WTC11 (cell line): ENCODE data around the gene TWIST2. TPM values are rescaled to one million over a fixed set of nuclear protein-coding genes. Genes with fewer than 3 reads are reported as not detected.

Experiments
- ATAC-seq: fragments of 200-7000 bp; cut with Tn5 transposase; 2 replicates; pipeline ENCODE4 v1.10.0; 2021; ENCODE audit warnings: mild to moderate bottlenecking, moderate library complexity
- CTCF ChIA-PET: fragments of 300-600 bp; sonication (Branson Sonifier 250); formaldehyde crosslinking; loops from one replicate; lab custom pipeline; 2021; ENCODE audit warnings: antibody characterized with exemption; lab: Charles Lee
- POLR2A ChIA-PET: fragments of 350-600 bp; sonication (Branson Sonifier 250); formaldehyde crosslinking; loops from one replicate; lab custom pipeline; 2021; ENCODE audit warnings: antibody characterized with exemption; lab: Charles Lee
- DNase-seq: peaks from one replicate; pipeline ENCODE4 v3.0.0; 2021; ENCODE audit warnings: low spot score
- H3K27ac Mint-ChIP-seq: 2 replicates; pipeline ENCODE4 v1.8.0; 2021; ENCODE audit warnings: mixed read lengths
- H3K27me3 Mint-ChIP-seq: 2 replicates; pipeline ENCODE4 v1.8.0; 2021; ENCODE audit warnings: low read depth, mild to moderate bottlenecking, moderate library complexity, mixed read lengths
- H3K36me3 Mint-ChIP-seq: 2 replicates; pipeline ENCODE4 v1.8.0; 2021; ENCODE audit warnings: mixed read lengths
- H3K4me1 Mint-ChIP-seq: 2 replicates; pipeline ENCODE4 v1.8.0; 2022; ENCODE audit warnings: mixed read lengths
- H3K4me3 Mint-ChIP-seq: 2 replicates; pipeline ENCODE4 v1.8.0; 2021; ENCODE audit warnings: mild to moderate bottlenecking, moderate library complexity, mixed read lengths
- H3K9me3 Mint-ChIP-seq: 2 replicates; pipeline ENCODE4 v1.8.0; 2021; ENCODE audit warnings: mixed read lengths
- CREB1 ChIP-seq: sonication (generic); formaldehyde crosslinking; IDR thresholded peaks from 2 replicates; pipeline ENCODE4 v1.8.0; 2023; ENCODE audit warnings: mild to moderate bottlenecking, missing genetic modification reagents
- ETV6 ChIP-seq: sonication (generic); formaldehyde crosslinking; IDR thresholded peaks from 2 replicates; pipeline ENCODE4 v1.8.1; 2022; ENCODE audit warnings: mild to moderate bottlenecking, missing genetic modification reagents
- FOXP4 ChIP-seq: sonication (generic); formaldehyde crosslinking; IDR thresholded peaks from 2 replicates; pipeline ENCODE4 v1.8.0; 2022; ENCODE audit warnings: mild to moderate bottlenecking, missing genetic modification reagents
- GABPB1 ChIP-seq: sonication (generic); formaldehyde crosslinking; IDR thresholded peaks from 2 replicates; pipeline ENCODE4 v1.8.1; 2023; ENCODE audit warnings: mild to moderate bottlenecking, missing genetic modification reagents
- HMGA2 ChIP-seq: fragments of 250-450 bp; sonication (Bioruptor Pico); IDR thresholded peaks from 2 replicates; pipeline ENCODE4 v1.4.0; 2021; ENCODE audit warnings: mild to moderate bottlenecking, moderate library complexity
- NR2C2 ChIP-seq: sonication (generic); formaldehyde crosslinking; IDR thresholded peaks from 2 replicates; pipeline ENCODE4 v1.8.0; 2022; ENCODE audit warnings: mild to moderate bottlenecking, missing genetic modification reagents
- PRRX2 ChIP-seq: fragments of 250-450 bp; sonication (Bioruptor Pico); IDR thresholded peaks from 2 replicates; pipeline ENCODE4 v1.8.0; 2021; ENCODE audit warnings: mild to moderate bottlenecking
- SMAD3 ChIP-seq: sonication (generic); formaldehyde crosslinking; IDR thresholded peaks from 2 replicates; pipeline ENCODE4 v1.8.0; 2022; ENCODE audit warnings: missing genetic modification reagents, mild to moderate bottlenecking, borderline replicate concordance
- STAT6 ChIP-seq: sonication (generic); formaldehyde crosslinking; conservative IDR thresholded peaks from 2 replicates; pipeline ENCODE4 v1.8.1; 2023; ENCODE audit warnings: mild to moderate bottlenecking, low read depth, missing genetic modification reagents, moderate library complexity
- TCF7 ChIP-seq: sonication (generic); formaldehyde crosslinking; IDR thresholded peaks from 2 replicates; pipeline ENCODE4 v1.8.0; 2022; ENCODE audit warnings: mild to moderate bottlenecking, low read depth, missing genetic modification reagents, moderate library complexity
- ZSCAN18 ChIP-seq: fragments of 250-450 bp; sonication (Bioruptor Pico); IDR thresholded peaks from 2 replicates; pipeline ENCODE4 v2.1.2; 2022; ENCODE audit warnings: mild to moderate bottlenecking, moderate library complexity
- total RNA-seq: library from RNA; stranded (reverse); gene quantifications from 3 replicates; pipeline ENCODE4 v1.2.3, GENCODE V29; 2021
- TF ChIP-seq, protein P1 (sequence below): sonication (generic); formaldehyde crosslinking; IDR thresholded peaks from 2 replicates; pipeline ENCODE4 v1.8.1; 2022; ENCODE audit warnings: missing genetic modification reagents, borderline replicate concordance
- TF ChIP-seq, protein P2 (sequence below): sonication (generic); formaldehyde crosslinking; IDR thresholded peaks from 2 replicates; pipeline ENCODE4 v1.8.1; 2023; ENCODE audit warnings: mild to moderate bottlenecking, missing genetic modification reagents
- TF ChIP-seq, protein P3 (sequence below): sonication (generic); formaldehyde crosslinking; IDR thresholded peaks from 2 replicates; pipeline ENCODE4 v1.8.1; 2023; ENCODE audit warnings: mild to moderate bottlenecking, missing genetic modification reagents, moderate library complexity
- TF ChIP-seq, protein P4 (sequence below): sonication (generic); formaldehyde crosslinking; IDR thresholded peaks from 2 replicates; pipeline ENCODE4 v1.8.0; 2022; ENCODE audit warnings: mild to moderate bottlenecking, missing genetic modification reagents

Gene TWIST2
- total RNA-seq, 1 experiment from 2014 or later, result 5.7 TPM

DNA sequence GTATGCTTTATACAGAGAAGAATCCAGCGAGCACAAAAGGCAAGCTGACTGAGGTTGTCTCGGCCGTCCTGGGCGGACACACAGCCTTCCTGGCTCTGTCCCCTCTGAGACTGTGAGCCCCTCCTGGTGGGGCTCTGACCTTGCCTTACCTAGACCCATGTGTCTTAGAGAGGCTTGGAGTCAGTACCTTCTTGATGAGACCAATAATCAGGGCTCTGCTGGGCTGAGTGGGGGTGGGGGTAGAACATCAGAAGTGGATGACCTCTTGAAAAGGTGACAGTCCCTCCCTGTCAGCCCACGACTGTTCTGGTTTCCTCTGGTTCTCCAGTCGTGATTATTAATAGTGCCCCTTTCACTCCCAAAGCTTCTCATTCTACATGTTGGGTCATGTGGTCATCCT is 31.2 kb downstream of the TWIST2 start:
- CTCF ChIA-PET, result no interaction called here

More for the DNA sequence above, 31.2 kb downstream of the TWIST2 start:
- Mint-ChIP-seq H3K4me1 (no peaks in the 10 kb centered on the region), H3K27ac (no peak overlapping the region), H3K27me3 (no peaks in the 10 kb centered on the region), H3K36me3 (no peaks in the 10 kb centered on the region), H3K4me3 (no peak overlapping the region), H3K9me3 (peaks cover 11% of the 10 kb centered on the region)
- ATAC-seq (no peak), DNase-seq (no peak)
- POLR2A ChIA-PET, result no interaction called here
- TF ChIP-seq, protein P1, sequence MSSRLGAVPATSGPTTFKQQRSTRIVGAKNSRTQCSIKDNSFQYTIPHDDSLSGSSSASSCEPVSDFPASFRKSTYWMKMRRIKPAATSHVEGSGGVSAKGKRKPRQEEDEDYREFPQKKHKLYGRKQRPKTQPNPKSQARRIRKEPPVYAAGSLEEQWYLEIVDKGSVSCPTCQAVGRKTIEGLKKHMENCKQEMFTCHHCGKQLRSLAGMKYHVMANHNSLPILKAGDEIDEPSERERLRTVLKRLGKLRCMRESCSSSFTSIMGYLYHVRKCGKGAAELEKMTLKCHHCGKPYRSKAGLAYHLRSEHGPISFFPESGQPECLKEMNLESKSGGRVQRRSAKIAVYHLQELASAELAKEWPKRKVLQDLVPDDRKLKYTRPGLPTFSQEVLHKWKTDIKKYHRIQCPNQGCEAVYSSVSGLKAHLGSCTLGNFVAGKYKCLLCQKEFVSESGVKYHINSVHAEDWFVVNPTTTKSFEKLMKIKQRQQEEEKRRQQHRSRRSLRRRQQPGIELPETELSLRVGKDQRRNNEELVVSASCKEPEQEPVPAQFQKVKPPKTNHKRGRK (CRISPR knock-in tag), result no peak
- TF ChIP-seq, protein P2, sequence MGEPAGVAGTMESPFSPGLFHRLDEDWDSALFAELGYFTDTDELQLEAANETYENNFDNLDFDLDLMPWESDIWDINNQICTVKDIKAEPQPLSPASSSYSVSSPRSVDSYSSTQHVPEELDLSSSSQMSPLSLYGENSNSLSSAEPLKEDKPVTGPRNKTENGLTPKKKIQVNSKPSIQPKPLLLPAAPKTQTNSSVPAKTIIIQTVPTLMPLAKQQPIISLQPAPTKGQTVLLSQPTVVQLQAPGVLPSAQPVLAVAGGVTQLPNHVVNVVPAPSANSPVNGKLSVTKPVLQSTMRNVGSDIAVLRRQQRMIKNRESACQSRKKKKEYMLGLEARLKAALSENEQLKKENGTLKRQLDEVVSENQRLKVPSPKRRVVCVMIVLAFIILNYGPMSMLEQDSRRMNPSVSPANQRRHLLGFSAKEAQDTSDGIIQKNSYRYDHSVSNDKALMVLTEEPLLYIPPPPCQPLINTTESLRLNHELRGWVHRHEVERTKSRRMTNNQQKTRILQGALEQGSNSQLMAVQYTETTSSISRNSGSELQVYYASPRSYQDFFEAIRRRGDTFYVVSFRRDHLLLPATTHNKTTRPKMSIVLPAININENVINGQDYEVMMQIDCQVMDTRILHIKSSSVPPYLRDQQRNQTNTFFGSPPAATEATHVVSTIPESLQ (CRISPR knock-in tag), result no peak
- TF ChIP-seq FOXP4 (CRISPR knock-in tag) (no peak), TCF7 (no peak), CREB1 (CRISPR knock-in tag) (no peak), GABPB1 (CRISPR knock-in tag) (no peak), ETV6 (no peak), STAT6 (CRISPR knock-in tag) (no peak), SMAD3 (CRISPR knock-in tag) (no peak), NR2C2 (CRISPR knock-in tag) (no peak), ZSCAN18 (CRISPR knock-in tag) (no peak), HMGA2 (no peak), PRRX2 (CRISPR knock-in tag) (no peak)
- TF ChIP-seq, protein P3, sequence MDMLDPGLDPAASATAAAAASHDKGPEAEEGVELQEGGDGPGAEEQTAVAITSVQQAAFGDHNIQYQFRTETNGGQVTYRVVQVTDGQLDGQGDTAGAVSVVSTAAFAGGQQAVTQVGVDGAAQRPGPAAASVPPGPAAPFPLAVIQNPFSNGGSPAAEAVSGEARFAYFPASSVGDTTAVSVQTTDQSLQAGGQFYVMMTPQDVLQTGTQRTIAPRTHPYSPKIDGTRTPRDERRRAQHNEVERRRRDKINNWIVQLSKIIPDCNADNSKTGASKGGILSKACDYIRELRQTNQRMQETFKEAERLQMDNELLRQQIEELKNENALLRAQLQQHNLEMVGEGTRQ, result no peak
- TF ChIP-seq, protein P4, sequence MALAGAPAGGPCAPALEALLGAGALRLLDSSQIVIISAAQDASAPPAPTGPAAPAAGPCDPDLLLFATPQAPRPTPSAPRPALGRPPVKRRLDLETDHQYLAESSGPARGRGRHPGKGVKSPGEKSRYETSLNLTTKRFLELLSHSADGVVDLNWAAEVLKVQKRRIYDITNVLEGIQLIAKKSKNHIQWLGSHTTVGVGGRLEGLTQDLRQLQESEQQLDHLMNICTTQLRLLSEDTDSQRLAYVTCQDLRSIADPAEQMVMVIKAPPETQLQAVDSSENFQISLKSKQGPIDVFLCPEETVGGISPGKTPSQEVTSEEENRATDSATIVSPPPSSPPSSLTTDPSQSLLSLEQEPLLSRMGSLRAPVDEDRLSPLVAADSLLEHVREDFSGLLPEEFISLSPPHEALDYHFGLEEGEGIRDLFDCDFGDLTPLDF (CRISPR knock-in tag), result no peak
